Stimulated activated CD4-positive, alpha-beta T cell treated with anti-CD3 and anti-CD28 coated beads, TNF-alpha, amount 100 ng/mL, for 1 hour (primary cell): ENCODE measurements around the gene AXDND1.
A peak's percentile ranks its signal among the peaks of the same experiment; 100 is the strongest.
"Not testable (repeated sequence)": the region's sequence is repeated elsewhere in the genome, so short reads cannot be mapped to it uniquely, and the experiment has no call there.

Experiments used
- DNase-seq, 3 donors: peaks; one replicate each; pipeline ENCODE4 v3.0.0-alpha.2; 2020; ENCODE audit warnings: low read depth in 3 of 3, low spot score in 1 of 3

Gene AXDND1

GRCh38 chr1:179365342-179366092 is at the start of gene AXDND1:
Gene AXDND1 (plus strand): TSS chr1:179365971. CDS start chr1:179366510, 539 bp downstream.
- DNase-seq, result peak; percentile 70 to 73 (median 72)

- DNase-seq, result no peak
Observed at GRCh38 chr1:179318491-179318890, 47.3 kb upstream of the AXDND1 start.

GRCh38 chr1:179321533-179322216 is 44.1 kb upstream of the AXDND1 start:
- no peak for DNase-seq

- no peak for DNase-seq
Observed at GRCh38 chr1:179322557-179322956, 43.2 kb upstream of the AXDND1 start.

- DNase-seq, result no peak
Observed at GRCh38 chr1:179323436-179323835, 42.3 kb upstream of the AXDND1 start.

GRCh38 chr1:179325836-179326235 is 39.9 kb upstream of the AXDND1 start:
- no peak for DNase-seq

GRCh38 chr1:179326746-179327145 is 39.0 kb upstream of the AXDND1 start:
- no peak for DNase-seq

GRCh38 chr1:179327196-179327595 is 38.6 kb upstream of the AXDND1 start:
- no peak for DNase-seq

GRCh38 chr1:179327679-179328078 is 38.1 kb upstream of the AXDND1 start:
- DNase-seq, result no peak

- no peak for DNase-seq
Observed at GRCh38 chr1:179329862-179330261, 35.9 kb upstream of the AXDND1 start.

GRCh38 chr1:179334440-179334839 is 31.3 kb upstream of the AXDND1 start:
- no peak for DNase-seq

GRCh38 chr1:179337288-179337687 is 28.5 kb upstream of the AXDND1 start:
- DNase-seq, result no peak

- DNase-seq, result no peak
Observed at GRCh38 chr1:179337942-179338560, 27.7 kb upstream of the AXDND1 start.

GRCh38 chr1:179340918-179341317 is 24.9 kb upstream of the AXDND1 start:
- DNase-seq, result no peak

- DNase-seq, result no peak
Observed at GRCh38 chr1:179341943-179342547, 23.7 kb upstream of the AXDND1 start.

GRCh38 chr1:179342740-179343404 is 22.9 kb upstream of the AXDND1 start:
- DNase-seq, result no peak

- no peak for DNase-seq
Observed at GRCh38 chr1:179351281-179351680, 14.5 kb upstream of the AXDND1 start.

- no peak for DNase-seq
Observed at GRCh38 chr1:179352236-179352635, 13.5 kb upstream of the AXDND1 start.

GRCh38 chr1:179353546-179353945 is 12.2 kb upstream of the AXDND1 start:
- no peak for DNase-seq

- DNase-seq, result not testable (repeated sequence)
Observed at GRCh38 chr1:179361631-179362030, 4.1 kb upstream of the AXDND1 start.

GRCh38 chr1:179366093-179366800 is 476 bp downstream of the AXDND1 start:
- DNase-seq, result no peak
